ENCODE data around the gene LMOD2. TPM values are rescaled to one million over a fixed set of nuclear protein-coding genes. Genes with fewer than 3 reads are reported as not detected.

The LMOD2 gene
- total RNA-seq, 1 experiment from 2014 or later: not detected

DNA sequence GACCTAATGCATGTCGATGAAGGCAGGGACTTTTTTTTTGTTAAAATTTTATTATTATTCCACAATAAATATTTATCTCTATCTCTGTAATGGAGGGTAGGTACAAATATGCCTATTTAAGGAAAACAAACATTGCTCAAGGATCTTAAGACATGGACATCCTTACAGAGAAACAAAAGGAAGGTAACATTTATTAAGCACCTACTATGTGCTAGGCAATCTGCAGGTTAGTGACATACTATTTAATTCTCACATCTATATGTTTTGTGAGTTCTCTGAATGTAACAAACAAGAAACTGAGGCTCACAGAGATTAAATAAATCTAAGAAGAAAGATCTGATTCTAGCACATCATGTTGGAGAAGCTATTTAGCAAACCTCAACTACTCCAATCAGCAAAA, 32.1 kb downstream of the LMOD2 start:
- TF ChIP-seq, protein P1, sequence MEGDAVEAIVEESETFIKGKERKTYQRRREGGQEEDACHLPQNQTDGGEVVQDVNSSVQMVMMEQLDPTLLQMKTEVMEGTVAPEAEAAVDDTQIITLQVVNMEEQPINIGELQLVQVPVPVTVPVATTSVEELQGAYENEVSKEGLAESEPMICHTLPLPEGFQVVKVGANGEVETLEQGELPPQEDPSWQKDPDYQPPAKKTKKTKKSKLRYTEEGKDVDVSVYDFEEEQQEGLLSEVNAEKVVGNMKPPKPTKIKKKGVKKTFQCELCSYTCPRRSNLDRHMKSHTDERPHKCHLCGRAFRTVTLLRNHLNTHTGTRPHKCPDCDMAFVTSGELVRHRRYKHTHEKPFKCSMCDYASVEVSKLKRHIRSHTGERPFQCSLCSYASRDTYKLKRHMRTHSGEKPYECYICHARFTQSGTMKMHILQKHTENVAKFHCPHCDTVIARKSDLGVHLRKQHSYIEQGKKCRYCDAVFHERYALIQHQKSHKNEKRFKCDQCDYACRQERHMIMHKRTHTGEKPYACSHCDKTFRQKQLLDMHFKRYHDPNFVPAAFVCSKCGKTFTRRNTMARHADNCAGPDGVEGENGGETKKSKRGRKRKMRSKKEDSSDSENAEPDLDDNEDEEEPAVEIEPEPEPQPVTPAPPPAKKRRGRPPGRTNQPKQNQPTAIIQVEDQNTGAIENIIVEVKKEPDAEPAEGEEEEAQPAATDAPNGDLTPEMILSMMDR (conservative IDR thresholded peaks at IDR 0.05): no peak
- H2BK12ac ChIP-seq (ENCODE audit: insufficient read length, low read depth, low read length): no peak overlapping the region
- no peaks in the 10 kb centered on the region for H3K27me3 Mint-ChIP-seq (ENCODE audit: low read depth)
- H3K36me3 Mint-ChIP-seq (ENCODE audit: insufficient read depth in 1 of 3, low read depth in 3 of 3): peaks cover 5 to 41% (median 38%) of the 10 kb centered on the region in 3 experiments; a peak in 6 of 7 replicates
- H4K8ac ChIP-seq (replicated peaks; ENCODE audit: insufficient read length, low read depth, low read length): no peak overlapping the region
- no peak overlapping the region for H3K9ac ChIP-seq (ENCODE audit: extremely low read depth, insufficient read length, low read length)
- WGBS (ENCODE audit: extremely low coverage, insufficient read length, low lambda C conversion rate): no CpG with 5 or more reads among the region's 1 CpG
- H4K91ac ChIP-seq (ENCODE audit: insufficient read length, low read depth, low read length): no peak overlapping the region
- H3K27ac ChIP-seq (ENCODE audit: insufficient read length, low read depth, low read length): no peak overlapping the region
- no peak overlapping the region for H3K4me3 Mint-ChIP-seq
- no peak overlapping the region for H2BK120ac ChIP-seq (ENCODE audit: low read depth, low read length, poor library complexity, severe bottlenecking)
- no peak overlapping the region for H3K14ac ChIP-seq (ENCODE audit: insufficient read depth, low read length)
- no peaks in the 10 kb centered on the region for H3K79me2 ChIP-seq (ENCODE audit: insufficient read depth, low read length)
- H4K20me1 ChIP-seq (ENCODE audit: control insufficient read depth, insufficient read depth, insufficient read length): no peaks in the 10 kb centered on the region
- no peak overlapping the region for H3T11ph ChIP-seq (ENCODE audit: low read length)
- no peak overlapping the region for H3K4me2 ChIP-seq (ENCODE audit: insufficient read depth, insufficient read length, low read length)
- no peak overlapping the region for H3K18ac ChIP-seq (ENCODE audit: insufficient read length, low read depth, low read length)
- no peak for DNase-seq
- H2AFZ ChIP-seq (ENCODE audit: low read length): no peak overlapping the region
- no peak overlapping the region for H2BK15ac ChIP-seq (ENCODE audit: low read depth, low read length)
- no peak overlapping the region for H2BK20ac ChIP-seq (ENCODE audit: low read depth, low read length, poor library complexity, severe bottlenecking)
- H2AK5ac ChIP-seq (ENCODE audit: insufficient read length, low read length): no peak overlapping the region
- H3K79me1 ChIP-seq (ENCODE audit: insufficient read depth, low read depth, low read length, poor library complexity, severe bottlenecking): no peaks in the 10 kb centered on the region
- H3K27ac Mint-ChIP-seq: no peak overlapping the region; a peak in 1 of 7 replicates
- no peak overlapping the region for H3K4ac ChIP-seq (ENCODE audit: low read depth, low read length)
- no peaks in the 10 kb centered on the region for H3K23me2 ChIP-seq (ENCODE audit: insufficient read length, low read depth, low read length, poor library complexity, severe bottlenecking)
- H3K4me1 ChIP-seq (ENCODE audit: insufficient read depth, low read length): no peaks in the 10 kb centered on the region; the same call in 1 of the 2 replicates
- H3K9me3 Mint-ChIP-seq: no peaks in the 10 kb centered on the region
- no peak overlapping the region for H2BK5ac ChIP-seq (ENCODE audit: insufficient read length, low read length)
- no peaks in the 10 kb centered on the region for H3K9me3 ChIP-seq (ENCODE audit: control insufficient read depth, low read depth, low read length)
- no peak overlapping the region for H3K56ac ChIP-seq (ENCODE audit: insufficient read length, low read depth, low read length)
- no peak overlapping the region for H4K5ac ChIP-seq (ENCODE audit: insufficient read length, low read depth, low read length)
- peaks cover 5 to 20% of the 10 kb centered on the region in 2 experiments; a peak in 3 of 4 replicates for H3K4me1 Mint-ChIP-seq
- no peaks in the 10 kb centered on the region for H3K27me3 ChIP-seq (ENCODE audit: insufficient read depth, low read length)
- no peak overlapping the region for H3K23ac ChIP-seq (ENCODE audit: insufficient read length, low read depth, low read length)

Data from H9 (cell line).